HG03571 (cell line): ENCODE results near the gene PEX6.
"Not testable (repeated sequence)": the region's sequence is repeated elsewhere in the genome, so short reads cannot be mapped to it uniquely, and the experiment has no call there.

Source experiments
- ATAC-seq: cut with Tn5 transposase; IDR thresholded peaks from one replicate; pipeline ENCODE4 v1.9.1; 2021; ENCODE audit not compliant: unreplicated experiment

The PEX6 gene

GRCh38 chr6:42966571-42966970, 12.4 kb downstream of the PEX6 start:
- no peak for ATAC-seq

- no peak for ATAC-seq
Observed at GRCh38 chr6:42963855-42964605, 15.0 kb downstream of the PEX6 start.

GRCh38 chr6:42963179-42963854, 15.7 kb downstream of the PEX6 start:
- ATAC-seq = no peak

GRCh38 chr6:42962502-42963178, 16.3 kb downstream of the PEX6 start:
- ATAC-seq = no peak

DNA sequence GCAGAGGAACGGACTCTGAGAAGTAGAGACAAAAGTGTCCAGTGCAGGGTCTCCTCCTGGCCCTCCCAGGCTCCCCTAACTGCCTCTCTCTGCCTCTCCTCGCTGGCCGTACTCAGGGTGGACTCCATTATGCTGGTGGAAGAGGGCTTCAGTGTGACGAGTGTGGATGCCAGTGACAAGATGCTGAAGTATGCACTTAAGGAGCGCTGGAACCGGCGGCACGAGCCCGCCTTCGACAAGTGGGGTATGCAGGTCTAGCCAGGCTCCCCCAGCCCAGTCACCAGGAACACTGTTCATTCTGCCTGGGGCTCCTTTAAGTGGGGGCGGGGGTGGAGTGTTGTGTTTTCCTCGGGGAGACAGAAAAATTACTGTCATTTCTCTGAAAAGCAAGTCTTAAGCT, 16.9 kb downstream of the PEX6 start:
- no peak for ATAC-seq

- ATAC-seq = no peak
Observed at GRCh38 chr6:42961020-42961470, 17.9 kb downstream of the PEX6 start.

- no peak for ATAC-seq
Observed at GRCh38 chr6:42960243-42961019, 18.6 kb downstream of the PEX6 start, which contains the start of gene GNMT. GNMT (plus strand) TSS chr6:42960754; CDS start chr6:42960768, 14 bp downstream.

- ATAC-seq = no peak
Observed at GRCh38 chr6:42959917-42960242, 19.1 kb downstream of the PEX6 start.

DNA sequence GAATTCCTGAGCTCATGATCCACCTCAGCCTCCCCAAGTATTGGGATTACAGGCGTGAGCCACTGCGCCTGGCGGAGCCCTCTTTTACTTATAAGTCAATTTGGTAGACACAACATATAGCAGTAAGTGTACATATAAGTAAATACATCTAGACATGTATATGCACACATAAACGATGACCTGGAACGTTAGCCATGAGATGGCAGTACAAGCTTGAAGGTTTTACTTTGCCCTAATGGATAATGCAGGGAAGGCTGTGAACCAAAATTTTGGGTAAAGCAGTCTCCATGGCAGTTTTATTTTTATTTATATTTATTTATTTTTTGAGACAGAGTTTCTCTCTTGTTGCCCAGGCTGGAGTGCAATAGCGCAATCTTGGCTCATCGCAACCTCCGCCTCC, 20.9 kb downstream of the PEX6 start:
- ATAC-seq = no peak

DNA sequence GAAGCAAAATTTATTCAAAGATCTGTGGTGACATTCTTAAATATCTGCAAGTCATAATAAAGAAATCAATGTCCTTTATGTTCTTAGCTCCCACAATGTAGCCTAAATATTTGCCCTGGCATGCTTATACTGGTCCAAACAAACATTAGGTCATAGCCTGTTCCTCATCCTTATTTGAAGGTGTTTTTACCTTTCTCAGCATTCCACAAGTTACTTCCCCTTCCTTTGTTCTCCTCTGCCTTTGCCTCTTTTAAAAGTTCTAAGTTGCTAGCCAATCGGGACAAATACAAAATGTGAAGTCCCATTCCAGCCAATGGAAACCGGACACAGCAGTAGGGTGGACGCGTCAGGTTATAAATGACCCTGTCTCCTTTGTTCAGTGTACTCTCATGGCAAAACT, 24.6 kb downstream of the PEX6 start:
- ATAC-seq = not testable (repeated sequence)

DNA sequence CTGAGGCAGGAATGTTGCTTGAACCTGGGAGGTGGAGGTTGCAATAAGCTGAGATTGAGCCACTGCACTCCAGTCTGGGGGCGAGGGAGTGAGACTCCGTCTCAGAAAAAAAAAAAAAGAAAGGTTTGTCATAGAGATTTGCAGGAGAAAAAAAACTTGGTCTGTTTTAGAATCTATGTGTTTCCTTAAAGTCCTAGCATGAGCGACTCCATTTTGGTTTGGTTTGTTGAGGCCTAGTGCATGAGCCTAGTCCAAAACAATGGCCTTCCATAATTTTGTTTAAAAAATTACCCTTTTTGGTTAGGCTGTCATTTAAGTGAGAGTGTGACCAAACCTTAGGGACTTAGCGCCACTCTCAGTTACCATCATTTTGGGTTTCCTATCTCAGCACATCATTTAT, 26.6 kb downstream of the PEX6 start:
- no peak for ATAC-seq

GRCh38 chr6:42947950-42948349, 31.0 kb downstream of the PEX6 start:
- ATAC-seq = no peak

GRCh38 chr6:42942444-42942843, 36.5 kb downstream of the PEX6 start:
- ATAC-seq = no peak

DNA sequence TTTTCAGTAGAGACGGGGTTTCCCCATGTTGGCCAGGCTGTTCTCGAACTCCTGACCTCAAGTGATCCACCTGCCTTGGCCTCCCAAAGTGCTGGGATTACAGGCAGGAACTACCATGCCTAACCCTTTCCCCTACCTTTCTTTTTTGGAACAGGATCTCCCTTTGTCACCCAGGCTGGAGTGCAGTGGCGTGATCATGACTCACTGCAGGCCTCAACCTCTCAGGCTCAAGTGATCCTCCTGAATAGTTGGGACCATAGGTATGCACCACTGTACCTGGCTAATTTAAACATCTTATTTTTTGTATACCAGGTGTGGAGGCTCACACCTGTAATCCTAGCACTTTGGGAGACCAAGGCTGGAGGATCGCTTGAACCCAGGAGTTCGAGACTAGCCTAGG, 37.6 kb downstream of the PEX6 start:
- not testable (repeated sequence) for ATAC-seq

GRCh38 chr6:42940493-42941045, 38.4 kb downstream of the PEX6 start:
- ATAC-seq = no peak

DNA sequence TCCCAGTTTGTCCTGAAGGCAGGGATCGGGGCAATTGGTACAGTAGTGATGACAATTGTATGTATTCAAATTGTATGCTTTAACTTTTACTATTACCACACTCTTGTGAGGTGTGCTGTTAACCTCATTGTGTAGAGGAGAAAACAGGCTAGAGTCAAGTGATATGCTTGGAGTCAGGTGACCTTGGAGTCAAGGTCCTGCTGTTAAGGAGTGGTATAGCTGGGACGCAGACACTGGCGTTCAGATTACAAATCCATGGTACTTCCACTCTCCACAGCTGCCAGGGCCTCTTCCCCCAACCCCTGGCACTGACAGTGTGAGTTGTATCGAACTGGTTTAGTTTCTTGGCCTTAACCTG, 39.2 kb downstream of the PEX6 start:
- ATAC-seq = no peak

DNA sequence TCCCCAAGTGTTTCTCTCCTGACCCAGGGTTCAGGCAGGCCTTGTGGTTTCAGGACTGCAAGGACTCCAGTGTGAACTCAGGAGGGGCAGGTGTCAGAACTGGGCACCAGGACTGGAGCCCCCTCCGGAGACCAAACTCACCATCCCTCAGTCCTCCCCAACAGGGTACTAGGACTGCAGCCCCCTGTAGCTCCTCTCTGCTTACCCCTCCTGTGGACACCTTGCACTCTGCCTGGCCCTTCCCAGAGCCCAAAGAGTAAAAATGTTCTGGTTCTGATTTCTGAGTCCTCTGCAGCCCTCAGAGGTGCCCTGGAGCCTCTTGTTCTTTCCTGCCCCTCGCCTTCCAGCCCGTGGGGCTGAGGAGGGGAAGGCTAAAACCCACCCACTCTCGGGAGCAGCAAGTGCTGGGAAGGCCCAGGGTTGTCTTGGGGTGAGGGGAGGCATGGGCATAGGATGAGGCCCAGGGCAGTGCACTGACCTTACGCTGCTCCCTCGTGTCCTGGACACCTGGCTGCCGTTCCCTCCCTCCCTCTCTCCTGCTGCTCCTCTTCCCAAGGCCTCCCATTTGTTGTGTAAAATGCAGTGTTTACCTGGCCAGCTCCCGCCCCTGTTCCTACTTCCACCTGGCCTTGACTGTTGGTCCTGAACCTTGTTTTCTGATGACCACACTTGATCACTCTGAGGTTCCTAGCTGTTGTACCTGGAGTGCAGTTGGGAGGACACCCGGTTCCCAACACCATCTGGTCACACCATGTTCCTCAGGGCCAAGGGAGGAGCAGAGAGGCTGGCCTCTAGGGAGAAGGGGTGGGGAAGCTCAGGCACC, 39.8 kb downstream of the PEX6 start:
- no peak for ATAC-seq

DNA sequence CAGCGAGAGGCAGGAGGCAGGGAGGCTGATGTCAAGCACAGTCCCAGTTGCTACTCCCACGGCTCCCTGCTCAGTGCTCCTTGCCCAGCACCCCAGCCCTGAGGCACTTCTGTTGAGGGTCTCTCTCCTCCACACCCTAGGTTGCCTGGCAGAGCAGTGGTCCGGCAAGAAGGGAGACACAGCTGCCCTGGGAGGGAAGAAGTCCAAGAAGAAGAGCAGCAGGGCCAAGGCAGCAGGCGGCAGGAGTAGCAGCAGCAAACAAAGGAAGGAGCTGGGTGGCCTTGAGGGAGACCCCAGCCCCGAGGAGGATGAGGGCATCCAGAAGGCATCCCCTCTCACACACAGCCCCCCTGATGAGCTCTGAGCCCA, 40.6 kb downstream of the PEX6 start:
- ATAC-seq = no peak

DNA sequence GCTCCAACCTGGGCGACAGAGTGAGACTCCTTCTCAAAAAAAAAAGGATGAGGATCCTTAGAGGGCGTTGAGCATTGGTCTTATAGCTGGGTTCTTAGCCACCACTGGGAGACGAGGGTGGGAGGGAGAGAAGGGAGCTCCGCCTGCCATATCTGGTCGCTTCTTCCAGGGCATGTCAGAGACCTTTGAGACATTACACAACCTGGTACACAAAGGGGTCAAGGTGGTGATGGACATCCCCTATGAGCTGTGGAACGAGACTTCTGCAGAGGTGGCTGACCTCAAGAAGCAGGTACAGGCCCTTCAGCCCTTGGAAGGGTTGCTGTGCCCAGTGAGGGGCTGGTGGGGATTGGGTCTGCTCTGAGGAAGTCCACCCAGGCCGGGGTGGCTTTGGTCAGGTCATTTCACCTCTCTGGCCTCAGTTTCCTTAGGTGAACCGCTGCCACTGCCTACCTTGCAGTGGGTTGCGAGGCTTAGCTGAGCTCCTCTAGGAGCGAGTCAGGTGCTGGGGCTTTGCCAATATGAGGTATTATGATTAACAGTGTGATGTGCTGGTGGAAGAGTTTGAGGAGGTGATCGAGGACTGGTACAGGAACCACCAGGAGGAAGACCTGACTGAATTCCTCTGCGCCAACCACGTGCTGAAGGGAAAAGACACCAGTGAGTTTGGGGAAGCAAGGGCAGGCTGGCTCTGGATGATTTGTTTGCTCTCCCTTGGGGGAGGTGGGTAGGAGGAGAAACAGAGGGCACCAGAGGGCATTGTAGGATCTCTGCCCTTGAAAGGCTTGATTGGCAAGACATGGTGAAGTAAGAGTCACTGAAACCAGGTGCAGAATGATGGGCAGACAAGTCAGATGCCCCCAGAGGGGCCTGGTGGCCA, 41.2 kb downstream of the PEX6 start:
- ATAC-seq = no peak
